Esophagus muscularis mucosa (tissue), 4 donors: ENCODE results near the gene TRUB2. TPM values are rescaled to one million over a fixed set of nuclear protein-coding genes. Genes with fewer than 3 reads are reported as not detected.

ENCODE experiments used
- DNase-seq: peaks from one replicate; pipeline ENCODE4 v3.0.0-alpha.2; 2017; ENCODE audit errors: extremely low spot score
- H3K27ac ChIP-seq, 4 donors: fragments of 200-600 bp; sonication (generic); replicated peaks in 1 of 4; 1 replicate in 3 of 4; 2 replicates in 1 of 4; pipeline ENCODE4 v1.5.1; 2016 to 2019; ENCODE audit warnings: mild to moderate bottlenecking in 1 of 4
- H3K27me3 ChIP-seq, 4 donors: fragments of 200-600 bp; sonication (generic); one replicate each; pipeline versions ENCODE4 v1.5.1 to v1.6.0; 2016 to 2019
- H3K36me3 ChIP-seq, 4 donors: fragments of 200-600 bp; sonication (generic); one replicate each; pipeline ENCODE4 v1.5.1; 2016 to 2019
- H3K4me1 ChIP-seq, 4 donors: fragments of 200-600 bp; sonication (generic); one replicate each; pipeline ENCODE4 v1.5.1; 2016 to 2019
- H3K4me3 ChIP-seq, 4 donors: fragments of 200-600 bp; sonication (generic); 1 replicate in 2 of 4; 2 replicates in 2 of 4; pipeline ENCODE4 v1.5.1; 2016 to 2019; ENCODE audit warnings: mild to moderate bottlenecking in 4 of 4, moderate library complexity in 1 of 4
- H3K9me3 ChIP-seq, 4 donors: fragments of 200-600 bp; sonication (generic); 1 replicate in 3 of 4; 2 replicates in 1 of 4; pipeline ENCODE4 v1.5.1; 2016 to 2019
- EP300 ChIP-seq: sonication (generic); formaldehyde crosslinking; IDR thresholded peaks from one replicate; pipeline ENCODE4 v1.6.1; 2017; ENCODE audit warnings: antibody characterized with exemption
- POLR2A ChIP-seq: fragments of 450-650 bp; IDR thresholded peaks from one replicate; pipeline ENCODE4 v1.6.1; 2017; ENCODE audit warnings: antibody characterized with exemption, moderate library complexity, mild to moderate bottlenecking, low read depth
- POLR2AphosphoS5 ChIP-seq, 2 donors: sonication (generic); formaldehyde crosslinking; IDR thresholded peaks; one replicate each; pipeline ENCODE4 v1.6.1; 2017; ENCODE audit warnings: antibody characterized with exemption in 2 of 2
- WGBS: methylation state at CpG from one replicate; pipeline ENCODE4 v1.1.5; 2018; 5-methylcytosine and 5-hydroxymethylcytosine counted together
- intact Hi-C: fragments of 100-400 bp; cut with DNase I; formaldehyde crosslinking; loops from one replicate; pipeline ENCODE4 v1.15.1; 2023
- total RNA-seq, 4 donors: library from RNA; depleted of rRNA; stranded (reverse); fragments of >200 nt; gene quantifications; one replicate each; pipeline versions ENCODE4 v1.1.0 to v1.2.1, GENCODE V29; 2016
- TF ChIP-seq, protein P1 (sequence below), 3 experiments: fragments of 200-600 bp in 2 of 3; fragments of 450-650 bp in 1 of 3; sonication (generic) in 2 of 3; IDR thresholded peaks; one replicate each; pipeline ENCODE4 v1.5.1; 2017 to 2019; ENCODE audit warnings: antibody characterized with exemption in 3 of 3, mild to moderate bottlenecking in 2 of 3, moderate library complexity in 1 of 3

Gene TRUB2
- total RNA-seq, 4 donors from 2014 or later, result 5.4 to 13.2 (median 9.5) TPM

DNA sequence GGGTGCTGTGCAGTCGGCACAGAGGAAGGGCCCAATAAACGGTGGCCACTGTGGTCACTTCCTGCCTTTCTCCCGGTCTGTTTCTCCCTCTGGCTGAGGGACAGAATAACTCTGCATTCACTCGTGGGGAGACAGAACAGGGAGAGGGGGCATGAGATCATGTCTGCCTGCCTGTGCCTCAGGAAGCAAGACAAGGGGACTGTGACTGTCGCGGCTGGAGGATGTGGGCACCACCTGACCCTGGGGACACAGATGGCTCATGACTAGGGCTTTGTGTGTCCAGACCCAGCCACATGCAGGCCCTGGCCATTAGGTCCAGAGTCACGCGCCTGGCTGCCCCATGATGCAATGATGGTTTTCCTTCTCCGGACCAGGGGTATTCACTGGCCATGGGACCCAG is 5.8 kb downstream of the TRUB2 start:
- H3K4me3 ChIP-seq, result no peak overlapping the region
- peaks cover 3 to 10% (median 4%) of the 10 kb centered on the region in 4 donors for H3K4me1 ChIP-seq
- no peak overlapping the region for H3K27ac ChIP-seq
- DNase-seq, result no peak
- intact Hi-C loops, result no loop called here
- WGBS, result 79% methylated on average over 7 of the region's 9 CpGs
- H3K36me3 ChIP-seq, result peaks cover 26 to 90% (median 72%) of the 10 kb centered on the region in 4 donors
- H3K9me3 ChIP-seq, result no peaks in the 10 kb centered on the region
- H3K27me3 ChIP-seq, result no peaks in the 10 kb centered on the region
- TF ChIP-seq, protein P1, sequence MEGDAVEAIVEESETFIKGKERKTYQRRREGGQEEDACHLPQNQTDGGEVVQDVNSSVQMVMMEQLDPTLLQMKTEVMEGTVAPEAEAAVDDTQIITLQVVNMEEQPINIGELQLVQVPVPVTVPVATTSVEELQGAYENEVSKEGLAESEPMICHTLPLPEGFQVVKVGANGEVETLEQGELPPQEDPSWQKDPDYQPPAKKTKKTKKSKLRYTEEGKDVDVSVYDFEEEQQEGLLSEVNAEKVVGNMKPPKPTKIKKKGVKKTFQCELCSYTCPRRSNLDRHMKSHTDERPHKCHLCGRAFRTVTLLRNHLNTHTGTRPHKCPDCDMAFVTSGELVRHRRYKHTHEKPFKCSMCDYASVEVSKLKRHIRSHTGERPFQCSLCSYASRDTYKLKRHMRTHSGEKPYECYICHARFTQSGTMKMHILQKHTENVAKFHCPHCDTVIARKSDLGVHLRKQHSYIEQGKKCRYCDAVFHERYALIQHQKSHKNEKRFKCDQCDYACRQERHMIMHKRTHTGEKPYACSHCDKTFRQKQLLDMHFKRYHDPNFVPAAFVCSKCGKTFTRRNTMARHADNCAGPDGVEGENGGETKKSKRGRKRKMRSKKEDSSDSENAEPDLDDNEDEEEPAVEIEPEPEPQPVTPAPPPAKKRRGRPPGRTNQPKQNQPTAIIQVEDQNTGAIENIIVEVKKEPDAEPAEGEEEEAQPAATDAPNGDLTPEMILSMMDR (IDR thresholded peaks at IDR 0.05), result no peak

GRCh38 chr9:128314697-128315096 is 7.5 kb downstream of the TRUB2 start:
- WGBS, result 94% methylated on average over 1 of the region's 4 CpGs
- Histone ChIP-seq H3K27me3 (no peaks in the 10 kb centered on the region), H3K36me3 (peaks cover 41 to 98% (median 79%) of the 10 kb centered on the region in 4 donors), H3K4me3 (no peak overlapping the region), H3K9me3 (no peaks in the 10 kb centered on the region), H3K4me1 (no peaks in the 10 kb centered on the region), H3K27ac (no peak overlapping the region)
- no peak for DNase-seq
- TF ChIP-seq POLR2A, result no peak
- intact Hi-C loops, result no loop called here

GRCh38 chr9:128310461-128310860 is 11.8 kb downstream of the TRUB2 start:
- Histone ChIP-seq H3K4me1 (no peaks in the 10 kb centered on the region), H3K4me3 (no peak overlapping the region), H3K27ac (no peak overlapping the region), H3K36me3 (peaks cover 33 to 79% (median 64%) of the 10 kb centered on the region in 4 donors), H3K27me3 (no peaks in the 10 kb centered on the region), H3K9me3 (no peaks in the 10 kb centered on the region)
- DNase-seq, result no peak
- intact Hi-C loops, result no loop called here
- TF ChIP-seq POLR2AphosphoS5 (IDR thresholded peaks at IDR 0.05) (no peak), POLR2A (no peak), EP300 (no peak)
- TF ChIP-seq, protein P1 (IDR thresholded peaks at IDR 0.05), result no peak
- 92% methylated on average over 6 of the region's 10 CpGs for WGBS

- no peak for DNase-seq
- H3K27me3 ChIP-seq, result no peaks in the 10 kb centered on the region
- H3K4me3 ChIP-seq, result no peak overlapping the region
- H3K9me3 ChIP-seq, result no peaks in the 10 kb centered on the region
- TF ChIP-seq POLR2A (no peak), EP300 (no peak), POLR2AphosphoS5 (IDR thresholded peaks at IDR 0.05) (no peak)
- TF ChIP-seq, protein P1 (IDR thresholded peaks at IDR 0.05), result no peak
- intact Hi-C loops, result no loop called here
- 97% methylated on average over 14 of the region's 16 CpGs for WGBS
- no peak overlapping the region for H3K27ac ChIP-seq
- H3K36me3 ChIP-seq, result peaks cover 33 to 70% (median 55%) of the 10 kb centered on the region in 4 donors
- H3K4me1 ChIP-seq, result no peaks in the 10 kb centered on the region
These were observed 12.7 kb downstream of the TRUB2 start for GRCh38 chr9:128309551-128309950.

- H3K27me3 ChIP-seq, result no peaks in the 10 kb centered on the region
- no peak overlapping the region for H3K4me3 ChIP-seq
- WGBS, result 68% methylated on average over 5 of the region's 5 CpGs
- DNase-seq, result no peak
- TF ChIP-seq POLR2AphosphoS5 (IDR thresholded peaks at IDR 0.05) (no peak), EP300 (no peak), POLR2A (no peak)
- TF ChIP-seq, protein P1 (IDR thresholded peaks at IDR 0.05), result no peak
- no peaks in the 10 kb centered on the region for H3K4me1 ChIP-seq
- peaks cover 8 to 25% (median 17%) of the 10 kb centered on the region in 4 donors for H3K36me3 ChIP-seq
- intact Hi-C loops, result no loop called here
- no peaks in the 10 kb centered on the region for H3K9me3 ChIP-seq
- H3K27ac ChIP-seq, result no peak overlapping the region
These were observed 17.3 kb downstream of the TRUB2 start for GRCh38 chr9:128304971-128305288.
